LoVo (cell line): Measurements from ENCODE around the gene OR56B1.

Experiments
- DNase-seq: peaks from one replicate; pipeline ENCODE4 v3.0.0-alpha.2; 2016; ENCODE audit warnings: low spot score

The OR56B1 gene

DNA sequence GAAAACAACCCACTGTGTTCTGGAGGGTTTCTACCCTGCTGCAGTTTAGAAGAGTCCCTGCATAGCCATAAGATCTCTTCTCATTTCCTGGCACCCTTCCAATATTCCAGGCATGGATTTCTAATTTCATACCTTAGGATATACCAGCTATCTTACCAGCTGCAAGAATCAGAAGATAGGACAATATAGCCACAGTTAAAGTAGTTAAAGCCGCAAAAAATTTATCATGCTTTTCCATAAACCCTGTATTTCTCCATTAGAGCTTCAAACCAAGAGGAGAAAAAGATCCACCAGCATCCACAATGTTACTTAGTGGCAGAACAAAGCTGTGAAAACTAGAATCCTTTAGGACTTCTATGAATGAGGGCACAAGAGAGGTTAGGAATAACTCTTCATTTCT lies 8.6 kb upstream of the OR56B1 start:
- no peak for DNase-seq

DNA sequence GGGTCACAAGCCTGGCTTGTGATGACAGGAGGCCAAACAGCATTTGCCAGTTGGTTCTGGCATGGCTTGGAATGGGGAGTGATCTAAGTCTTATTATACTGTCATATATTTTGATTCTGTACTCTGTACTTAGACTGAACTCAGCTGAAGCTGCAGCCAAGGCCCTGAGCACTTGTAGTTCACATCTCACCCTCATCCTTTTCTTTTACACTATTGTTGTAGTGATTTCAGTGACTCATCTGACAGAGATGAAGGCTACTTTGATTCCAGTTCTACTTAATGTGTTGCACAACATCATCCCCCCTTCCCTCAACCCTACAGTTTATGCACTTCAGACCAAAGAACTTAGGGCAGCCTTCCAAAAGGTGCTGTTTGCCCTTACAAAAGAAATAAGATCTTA lies 843 bp downstream of the OR56B1 start:
- DNase-seq = no peak

DNA sequence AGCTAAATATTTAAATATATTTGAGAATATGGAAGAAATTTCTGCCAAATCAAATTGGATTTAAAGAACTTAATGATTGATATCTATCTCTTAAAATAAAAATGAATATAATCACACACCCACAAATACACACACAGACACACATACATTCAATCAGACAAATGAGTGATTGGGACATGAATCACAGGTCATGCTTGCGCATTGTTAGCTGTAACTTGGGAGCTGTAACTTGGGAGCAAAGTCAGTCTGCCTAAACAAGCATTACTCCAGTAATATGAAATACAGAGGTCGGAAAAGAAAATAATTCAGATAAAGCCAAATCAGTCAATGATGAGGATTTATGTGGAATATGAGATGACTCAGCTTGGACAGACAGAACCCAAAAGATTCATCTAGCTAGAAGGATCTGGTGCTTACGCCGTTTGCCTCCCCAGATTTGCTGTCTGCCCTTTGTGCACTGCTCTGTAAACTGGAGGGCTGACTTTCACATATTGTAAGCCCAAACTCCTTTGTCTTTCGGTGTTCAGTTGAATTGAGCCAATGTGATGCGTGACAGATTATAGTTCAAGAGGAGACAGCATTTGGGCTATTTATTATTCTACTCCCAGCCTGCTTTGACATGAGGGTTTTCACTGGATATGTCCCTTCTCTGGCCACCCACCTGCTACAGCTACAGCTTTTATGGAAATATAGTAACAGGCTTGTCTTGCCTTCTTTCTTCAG lies 1.6 kb downstream of the OR56B1 start:
- DNase-seq = no peak

DNA sequence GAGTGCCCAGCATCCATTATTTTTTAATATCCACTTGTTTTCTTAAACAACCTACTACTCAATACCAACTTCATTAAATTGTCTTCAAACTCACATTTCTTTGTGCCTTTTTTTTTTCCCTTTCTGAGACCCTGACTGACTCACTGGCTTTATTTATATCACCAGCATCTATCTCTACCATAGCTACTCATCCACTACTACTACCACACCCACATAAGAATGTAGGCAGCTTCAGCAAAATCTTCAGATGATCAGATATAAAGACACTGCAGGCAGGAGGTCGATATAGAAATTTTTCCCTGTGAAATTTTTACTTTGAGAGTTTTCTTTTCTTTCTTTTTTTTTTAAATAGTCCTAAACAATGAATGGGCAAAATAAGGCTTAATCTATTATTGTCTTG lies 2.2 kb downstream of the OR56B1 start:
- DNase-seq = no peak

DNA sequence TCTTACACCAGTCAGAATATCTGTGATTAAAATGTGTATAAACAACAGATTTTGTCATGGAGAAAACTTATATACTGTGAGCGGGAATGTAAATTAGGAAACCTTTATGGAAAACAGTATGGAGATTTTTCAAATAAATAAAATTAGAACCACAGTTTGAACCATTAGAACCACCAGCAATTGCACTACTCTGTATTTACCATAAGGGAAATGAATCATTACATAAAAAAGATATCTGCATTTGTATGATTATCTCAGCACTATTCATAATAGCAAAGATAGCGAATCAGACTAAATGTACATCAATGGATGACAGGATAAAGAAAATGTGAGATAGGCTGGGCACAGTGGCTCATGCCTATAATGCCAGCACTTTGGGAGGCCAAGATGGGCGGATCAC lies 10.4 kb downstream of the OR56B1 start:
- DNase-seq = no peak

DNA sequence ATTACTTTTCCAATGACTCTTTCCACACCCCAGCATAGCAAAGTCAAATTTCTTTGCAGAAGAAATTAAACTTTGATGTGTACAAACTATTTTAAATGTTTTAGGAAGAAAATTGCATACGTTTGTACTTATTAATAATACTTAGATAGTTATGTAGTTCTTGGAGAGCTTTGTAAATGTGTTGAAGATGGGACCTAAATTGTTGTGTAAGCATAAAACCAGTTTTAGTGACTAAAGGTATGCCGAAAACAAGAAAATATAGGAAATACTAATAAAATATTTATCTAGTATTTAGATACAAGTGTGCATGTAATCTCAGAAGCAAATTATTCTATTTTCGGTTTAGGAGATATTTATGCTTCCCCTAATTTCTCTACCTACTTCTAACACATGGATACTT lies 13.6 kb downstream of the OR56B1 start:
- no peak for DNase-seq

DNA sequence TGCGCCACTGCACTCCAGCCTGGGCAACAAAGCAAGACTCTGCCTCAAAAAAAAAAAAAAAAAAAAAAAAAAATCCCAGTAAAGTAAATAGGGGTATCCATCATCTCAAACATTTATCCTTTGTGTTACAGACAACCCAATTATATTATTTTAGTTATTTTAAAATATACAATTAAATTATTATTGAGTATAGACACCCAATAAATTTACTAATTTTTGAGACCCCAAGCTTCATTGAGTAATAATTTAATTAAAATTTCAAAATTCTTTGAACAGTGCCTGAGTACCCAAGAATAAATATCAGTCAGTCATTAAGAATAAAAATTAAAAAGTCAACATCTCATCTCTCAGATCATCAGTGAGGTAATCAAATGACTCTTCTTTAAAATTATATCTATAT lies 17.7 kb downstream of the OR56B1 start, which contains the start of gene OR52N4:
TSS of gene OR52N4 (plus strand) at position 301 of the 400 bp plus-strand sequence. CDS start 498 bp downstream, outside the sequence.
- DNase-seq = no peak

DNA sequence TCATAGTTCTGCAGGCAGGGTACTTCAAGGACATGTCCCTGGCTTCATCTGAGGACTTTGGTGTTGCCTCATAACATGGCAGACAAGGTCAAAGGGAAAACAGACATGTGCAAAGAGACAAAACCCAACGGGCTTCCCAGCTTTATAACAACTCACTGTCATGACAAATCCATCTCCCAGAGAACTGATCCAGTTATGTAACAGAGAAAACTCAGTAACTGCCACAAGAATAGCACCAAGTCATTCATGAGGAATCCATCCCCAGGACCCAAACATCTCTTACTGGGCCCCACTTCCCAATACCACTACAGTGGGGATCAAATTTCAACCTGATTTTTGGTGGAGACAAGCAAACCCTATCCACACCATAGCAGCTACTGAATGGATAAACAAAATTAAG lies 30.8 kb downstream of the OR56B1 start:
- no peak for DNase-seq

DNA sequence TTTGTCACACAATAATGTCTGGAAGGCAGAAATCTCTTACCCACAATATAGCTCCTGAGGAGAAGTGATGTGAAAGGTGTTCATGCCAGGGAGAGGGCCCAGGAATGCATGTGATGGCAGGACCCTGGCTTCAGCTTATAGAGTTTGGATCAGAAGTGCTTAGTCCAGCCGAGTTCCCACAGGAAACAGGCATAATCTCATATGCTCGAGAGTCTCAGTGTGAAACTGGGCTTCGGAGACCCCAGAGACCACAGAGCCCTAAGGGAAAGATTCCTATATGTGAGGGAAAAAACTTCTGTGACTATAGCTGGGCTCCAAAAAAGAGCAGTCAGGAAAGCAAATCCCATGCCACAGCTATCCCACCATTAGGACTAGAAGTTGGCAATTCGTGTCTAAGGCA lies 47.0 kb downstream of the OR56B1 start, which contains the start of gene OR52N5:
TSS of gene OR52N5 (minus strand) at position 101 of the 400 bp plus-strand sequence. CDS start 4,721 bp downstream, outside the sequence.
- DNase-seq = no peak
